ENCODE data around the gene PRMT3.
"Not testable (repeated sequence)": the region's sequence is repeated elsewhere in the genome, so short reads cannot be mapped to it uniquely, and the experiment has no call there.

The PRMT3 gene

DNA sequence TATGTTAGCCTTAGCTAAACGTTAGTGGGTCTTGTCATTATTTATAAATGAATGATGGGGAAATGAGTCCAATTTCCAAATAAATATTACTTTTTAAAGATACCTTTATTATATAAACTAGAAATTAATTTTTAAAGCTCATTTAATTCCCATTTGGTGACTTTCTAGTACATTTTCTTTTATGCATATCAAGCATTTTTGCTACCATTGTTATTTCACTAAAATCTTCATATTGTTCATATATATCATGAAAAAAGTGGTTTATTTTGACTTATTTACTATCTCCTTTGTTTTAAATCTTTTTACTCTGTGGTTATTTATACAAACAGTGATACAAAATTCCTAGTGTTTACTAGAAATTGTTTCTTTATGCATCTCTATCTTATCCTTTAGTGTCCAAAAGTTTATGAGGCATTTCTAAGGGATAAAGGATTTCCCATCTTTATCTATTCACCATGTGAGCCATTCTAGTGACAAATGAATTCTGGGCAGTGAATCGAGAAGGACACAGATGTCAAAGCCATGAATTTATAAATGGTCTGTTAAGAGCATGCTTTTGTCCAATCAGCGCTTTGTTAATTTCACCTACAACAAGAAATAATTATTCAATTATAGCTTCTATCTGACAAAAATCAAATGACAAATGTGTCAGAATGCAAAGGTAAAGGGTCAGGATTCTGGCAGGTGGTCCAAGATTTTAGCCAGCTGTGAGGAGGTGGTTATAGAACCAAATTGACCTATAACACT, 70.6 kb downstream of the PRMT3 start:
- no peak for DNase-seq (ENCODE audit: low read depth in 2 of 2)

DNA sequence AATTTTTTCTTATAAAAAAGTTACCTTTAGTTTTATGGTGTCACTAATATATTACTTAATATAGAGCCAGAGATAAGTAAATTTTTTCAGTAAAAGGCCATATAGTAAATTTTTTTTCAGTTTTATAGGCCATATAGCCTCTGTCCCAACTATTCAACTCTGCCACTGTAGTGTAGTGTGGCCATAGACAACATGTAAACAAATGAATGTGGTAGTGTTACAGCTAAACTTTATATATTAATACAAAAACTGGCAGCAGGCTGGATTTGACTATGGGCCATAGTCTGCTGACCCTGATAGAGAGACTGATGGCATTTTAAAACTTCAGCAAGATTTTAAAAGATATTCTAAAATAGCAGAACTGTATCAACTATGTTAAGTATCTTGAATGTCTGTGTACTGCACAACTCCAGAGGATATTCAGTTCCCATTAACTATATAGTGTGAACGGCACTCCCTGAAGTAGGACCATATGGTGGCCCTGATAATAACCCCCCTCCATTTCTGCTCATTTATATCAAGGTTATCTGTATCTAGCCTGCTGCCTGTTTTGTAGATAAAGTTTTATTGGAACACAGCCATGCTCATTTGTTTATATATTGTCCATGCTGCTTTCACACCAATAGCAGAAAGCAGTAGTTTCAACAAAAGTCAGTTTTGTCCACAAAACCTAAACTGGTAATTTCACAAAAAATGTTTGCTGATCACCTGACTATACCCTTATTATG, 71.6 kb downstream of the PRMT3 start:
- no peak for DNase-seq (ENCODE audit: low read depth in 2 of 2)

DNA sequence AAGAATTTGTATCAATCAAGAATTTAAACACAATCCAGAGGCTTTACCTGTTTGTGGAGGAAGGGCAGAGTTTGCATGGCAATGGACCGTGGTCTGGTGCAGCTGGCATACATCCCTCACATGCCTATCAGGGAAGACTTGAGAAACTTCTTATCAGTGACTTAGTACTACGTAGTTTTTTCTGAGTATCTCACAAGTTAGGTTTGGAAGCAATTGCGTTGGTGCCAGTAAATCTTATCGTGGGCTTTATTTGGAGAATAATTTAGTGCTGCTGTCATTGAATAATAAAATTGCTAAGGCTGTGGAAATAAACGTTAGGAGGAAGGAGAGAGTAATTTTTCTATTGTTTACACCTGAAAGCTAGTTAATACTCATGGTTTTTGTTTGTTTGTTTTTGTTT, 72.3 kb downstream of the PRMT3 start:
- no peak for DNase-seq (ENCODE audit: low read depth in 2 of 2)

- DNase-seq (ENCODE audit: low read depth in 2 of 2) = no peak
Observed at GRCh38 chr11:20464518-20464917, 77.0 kb downstream of the PRMT3 start.

DNA sequence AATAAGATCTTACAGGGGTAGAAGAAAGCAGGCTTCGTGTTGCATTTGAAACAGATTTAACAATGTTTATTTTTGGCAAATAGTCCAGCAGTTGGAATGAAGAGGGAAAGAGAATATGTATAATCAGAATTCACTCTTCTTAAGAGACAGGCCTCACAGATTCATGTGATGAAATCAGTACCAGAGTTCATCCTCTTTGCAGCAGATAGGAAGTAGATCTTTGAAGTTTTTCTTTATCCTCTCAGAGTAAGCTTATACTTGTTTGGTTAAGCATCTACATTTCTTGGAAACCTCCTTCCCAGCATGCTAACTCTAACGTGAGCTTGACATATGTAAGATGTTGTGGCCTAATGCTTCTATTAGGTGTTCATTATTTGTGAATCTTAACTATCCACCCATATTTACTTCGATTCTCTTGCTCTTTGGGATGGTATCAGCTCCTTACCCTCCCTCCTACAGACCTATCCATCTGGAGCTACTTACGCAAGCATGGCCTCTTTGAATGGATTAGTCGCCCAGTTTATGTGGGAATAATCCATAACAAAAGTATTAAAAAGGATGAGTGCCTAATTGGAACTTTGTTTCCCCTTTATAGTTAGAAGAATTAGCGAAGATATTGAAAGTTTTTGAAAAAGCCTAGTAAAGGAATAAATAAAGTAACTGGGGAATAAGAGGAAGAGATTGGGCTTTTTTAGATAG, 80.1 kb downstream of the PRMT3 start:
- DNase-seq (ENCODE audit: low read depth in 2 of 2) = no peak

DNA sequence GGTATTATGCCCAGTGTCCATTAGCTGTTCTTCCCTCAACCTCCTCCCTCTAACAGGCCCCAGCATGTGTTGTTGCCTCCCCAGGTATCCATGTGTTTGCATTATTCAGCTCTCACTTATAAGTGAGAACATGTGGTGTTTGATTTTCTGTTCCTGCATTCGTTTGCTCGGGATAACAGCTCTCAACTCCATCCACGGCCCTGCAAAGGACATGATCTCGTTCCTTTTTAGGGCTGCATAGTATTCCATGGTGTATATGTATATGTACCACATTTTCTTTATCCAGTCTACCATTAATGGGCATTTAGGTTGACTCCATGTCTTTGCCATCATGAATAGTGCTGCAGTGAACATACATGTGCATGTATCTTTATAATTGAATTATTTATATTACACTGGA, 82.8 kb downstream of the PRMT3 start:
- no peak for DNase-seq (ENCODE audit: low read depth in 2 of 2)

DNA sequence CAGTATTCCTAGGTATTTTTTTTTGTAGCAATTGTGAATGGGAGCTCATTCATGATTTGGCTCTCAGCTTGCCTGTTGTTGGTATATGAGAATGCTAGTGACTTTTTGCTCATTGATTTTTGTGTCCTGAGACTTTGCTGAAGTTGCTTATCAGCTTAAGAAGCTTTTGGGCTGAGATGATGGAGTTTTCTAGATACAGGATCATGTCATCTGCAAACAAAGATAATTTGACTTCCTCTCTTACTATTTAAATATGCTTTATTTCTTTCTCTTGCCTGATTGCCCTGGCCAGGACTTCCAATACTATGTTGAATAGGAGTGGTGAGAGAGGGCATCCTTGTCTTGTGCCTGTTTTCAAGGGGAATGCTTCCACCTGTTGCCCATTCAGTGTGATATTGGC, 84.4 kb downstream of the PRMT3 start:
- not testable (repeated sequence) for DNase-seq (ENCODE audit: low read depth in 2 of 2)

GRCh38 chr11:20474176-20474881, 86.8 kb downstream of the PRMT3 start:
- DNase-seq (ENCODE audit: low read depth in 2 of 2) = no peak

GRCh38 chr11:20474882-20475517, 87.5 kb downstream of the PRMT3 start:
- no peak for DNase-seq (ENCODE audit: low read depth in 2 of 2)

GRCh38 chr11:20477418-20478090, 90.0 kb downstream of the PRMT3 start:
- no peak for DNase-seq (ENCODE audit: low read depth in 2 of 2)

DNA sequence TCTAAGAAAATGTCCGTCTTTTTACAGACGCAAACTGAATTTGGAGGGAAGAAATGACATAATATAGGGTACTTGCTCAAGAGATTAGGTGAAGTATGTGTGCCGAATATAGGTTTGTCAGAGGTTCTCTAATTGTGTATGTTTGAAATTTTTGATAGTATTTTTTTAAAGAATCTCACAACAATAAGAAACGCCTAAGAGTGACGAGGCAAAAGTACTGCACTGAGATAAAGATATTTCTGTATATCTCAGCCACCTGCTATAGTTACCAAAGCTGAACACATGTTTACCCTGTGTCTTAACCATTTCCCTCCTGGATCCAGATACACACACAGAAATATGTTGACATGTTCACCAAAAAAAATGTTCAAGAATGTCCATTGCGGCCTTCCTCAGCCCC, 92.0 kb downstream of the PRMT3 start:
- DNase-seq (ENCODE audit: low read depth in 2 of 2) = no peak

DNA sequence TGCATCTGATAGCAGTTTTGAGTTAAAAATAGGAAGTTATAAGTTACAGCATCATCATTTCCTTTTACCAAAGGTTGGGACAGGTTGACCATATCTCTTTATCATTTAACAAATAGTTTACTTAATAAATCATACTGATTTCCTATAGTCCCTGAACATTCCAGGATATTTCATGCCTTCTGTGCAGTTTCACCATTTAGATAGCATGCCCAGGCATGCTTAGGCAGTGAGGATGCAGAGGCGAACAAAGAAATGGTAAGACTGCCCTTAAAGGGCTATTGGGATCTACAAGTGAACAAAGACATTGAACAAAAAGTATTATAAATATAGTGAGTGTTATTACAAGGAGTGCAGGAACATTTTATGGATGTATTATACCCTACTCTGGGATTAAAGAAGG, 96.4 kb downstream of the PRMT3 start:
- no peak for DNase-seq (ENCODE audit: low read depth in 2 of 2)

DNA sequence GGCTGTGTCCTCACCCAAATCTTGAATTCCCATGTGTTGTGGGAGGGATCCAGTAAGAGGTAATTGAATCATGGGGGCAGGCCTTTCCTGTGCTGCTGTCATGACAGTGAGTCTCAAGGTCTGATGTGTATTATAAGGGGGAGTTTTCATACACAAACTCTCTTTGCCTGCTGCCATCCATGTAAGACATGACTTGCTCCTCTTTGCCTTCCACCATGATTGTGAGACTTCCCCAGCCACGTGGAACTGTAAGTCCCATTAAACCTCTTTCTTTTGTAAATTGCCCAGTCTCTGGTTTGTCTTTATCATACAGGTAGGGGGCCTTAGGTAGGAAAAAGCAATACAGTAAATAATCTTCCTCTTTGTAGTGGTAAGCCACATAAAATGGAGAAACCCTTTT, 96.9 kb downstream of the PRMT3 start:
- DNase-seq (ENCODE audit: low read depth in 2 of 2) = not testable (repeated sequence)

- DNase-seq (ENCODE audit: low read depth in 2 of 2) = no peak
Observed at GRCh38 chr11:20488352-20488751, 100.8 kb downstream of the PRMT3 start.

DNA sequence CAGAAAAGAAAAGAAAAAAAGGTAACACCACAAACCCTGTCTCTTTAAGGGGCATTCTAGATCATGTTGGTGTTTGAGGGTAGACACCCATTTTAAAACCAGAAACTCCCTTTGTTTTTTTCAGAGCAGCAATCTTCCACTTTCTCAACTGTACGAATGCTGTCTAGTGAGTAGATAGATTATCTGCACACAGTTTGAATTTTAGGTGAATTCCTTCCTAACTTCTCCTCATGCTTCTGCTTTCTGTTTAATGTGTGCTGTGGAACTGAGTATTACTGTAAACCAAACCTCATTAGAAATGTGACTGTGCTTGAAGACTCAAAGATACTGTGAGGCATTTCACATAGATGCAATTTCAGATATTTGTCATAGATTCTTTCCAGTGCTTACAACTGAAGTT, 102.4 kb downstream of the PRMT3 start:
- no peak for DNase-seq (ENCODE audit: low read depth in 2 of 2)

- DNase-seq (ENCODE audit: low read depth in 2 of 2) = no peak
Observed at GRCh38 chr11:20493340-20493739, 105.8 kb downstream of the PRMT3 start.

- DNase-seq (ENCODE audit: low read depth in 2 of 2) = no peak
Observed at GRCh38 chr11:20497124-20497792, 109.7 kb downstream of the PRMT3 start.

DNA sequence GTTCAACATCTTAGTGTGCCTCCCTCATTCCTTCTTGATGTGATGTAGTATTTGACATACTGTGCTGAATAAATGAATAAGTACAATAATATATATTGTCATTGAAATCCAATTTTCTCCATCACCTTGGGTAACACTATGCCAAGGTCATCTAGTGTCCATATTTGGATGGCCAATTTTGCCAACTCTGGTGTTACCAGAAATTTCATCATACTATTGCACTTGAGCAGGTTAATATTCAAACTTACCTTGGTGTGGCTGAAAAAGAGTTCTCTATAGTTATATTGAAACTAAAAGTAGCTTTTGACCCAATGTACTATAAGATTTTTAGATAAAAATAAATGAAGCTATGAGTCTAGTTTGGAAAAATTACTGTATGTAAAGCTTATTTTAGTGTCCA, 113.7 kb downstream of the PRMT3 start:
- DNase-seq (ENCODE audit: low read depth in 2 of 2) = no peak

GRCh38 chr11:20501971-20502370, 114.5 kb downstream of the PRMT3 start:
- DNase-seq (ENCODE audit: low read depth in 2 of 2) = no peak

DNA sequence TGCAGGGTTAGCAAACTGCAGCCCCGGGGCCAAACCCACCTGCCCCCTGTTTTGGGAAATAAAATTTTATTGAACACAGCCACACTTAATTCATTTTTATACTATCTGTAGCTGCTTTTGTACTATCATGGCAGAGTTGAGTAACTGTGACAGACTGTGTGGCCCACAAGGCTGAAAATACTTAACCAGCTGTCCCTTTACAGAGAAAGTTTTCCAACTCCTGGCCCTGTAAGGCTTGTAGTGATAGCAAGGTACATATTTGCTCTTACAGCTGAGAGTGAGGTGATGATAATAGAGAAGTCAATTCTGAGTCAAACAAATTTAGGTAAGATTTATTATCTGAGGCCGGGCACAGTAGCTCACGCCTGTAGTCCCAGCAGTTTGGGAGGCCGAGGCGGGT, 124.5 kb downstream of the PRMT3 start:
- no peak for DNase-seq (ENCODE audit: low read depth in 2 of 2)

DNA sequence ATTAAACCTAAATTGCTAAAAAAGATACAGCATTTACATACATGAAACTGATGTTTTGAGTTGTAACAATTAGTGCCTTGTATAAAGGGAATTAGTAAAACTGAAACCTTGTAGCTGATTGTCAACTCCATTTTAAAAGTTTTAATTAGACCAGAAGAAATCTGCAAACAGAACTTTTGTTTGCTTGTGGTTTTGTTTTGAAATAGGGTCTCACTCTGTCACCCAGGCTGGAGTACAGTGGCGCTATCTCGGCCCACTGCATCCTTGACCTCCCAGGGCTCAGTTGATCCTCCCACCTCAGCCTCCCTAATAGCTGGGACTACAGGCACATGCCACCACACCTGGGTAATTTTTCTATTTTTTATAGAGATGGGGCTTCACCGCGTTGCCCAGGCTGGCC, 125.4 kb downstream of the PRMT3 start:
- DNase-seq (ENCODE audit: low read depth in 2 of 2) = no peak
